DMS 273 (cell line): Measurements from ENCODE around the gene NRF1.
A peak's percentile ranks its signal among the peaks of the same experiment; 100 is the strongest.

ENCODE experiments used
- DNase-seq: peaks from one replicate; lab custom pipeline; 2025; ENCODE audit not compliant: unreplicated experiment; lab: John Stamatoyannopoulos, UW

The NRF1 gene

GRCh38 chr7:129767120-129768015 is 155.8 kb downstream of the NRF1 start:
- no peak for DNase-seq

GRCh38 chr7:129768614-129769399 is 157.3 kb downstream of the NRF1 start:
- no peak for DNase-seq

GRCh38 chr7:129769400-129769774 is 157.9 kb downstream of the NRF1 start:
- DNase-seq = no peak

GRCh38 chr7:129769866-129770808 is 158.6 kb downstream of the NRF1 start:
- DNase-seq = no peak

GRCh38 chr7:129771201-129771927 is 159.8 kb downstream of the NRF1 start:
- no peak for DNase-seq

- no peak for DNase-seq
These were observed 160.5 kb downstream of the NRF1 start for GRCh38 chr7:129771928-129772479.

- DNase-seq = no peak
These were observed 161.2 kb downstream of the NRF1 start for GRCh38 chr7:129772646-129773280.

GRCh38 chr7:129773328-129773731 is 161.8 kb downstream of the NRF1 start:
- DNase-seq = peak; percentile 62

- peak; percentile 85 for DNase-seq
These were observed 162.4 kb downstream of the NRF1 start for GRCh38 chr7:129773871-129774270.

- peak; percentile 100 for DNase-seq
These were observed 162.8 kb downstream of the NRF1 start for GRCh38 chr7:129774359-129774758.

GRCh38 chr7:129774871-129775694 is 163.6 kb downstream of the NRF1 start:
- DNase-seq = no peak

- peak; percentile 74 for DNase-seq
These were observed 164.3 kb downstream of the NRF1 start for GRCh38 chr7:129775695-129776361.

GRCh38 chr7:129776362-129776722 is 164.8 kb downstream of the NRF1 start:
- no peak for DNase-seq

GRCh38 chr7:129777195-129777844 is 165.8 kb downstream of the NRF1 start:
- DNase-seq = peak; percentile 52

- DNase-seq = no peak
These were observed 166.7 kb downstream of the NRF1 start for GRCh38 chr7:129777993-129778769.

- peak; percentile 78 for DNase-seq
These were observed 167.5 kb downstream of the NRF1 start for GRCh38 chr7:129778770-129779601.
